Measurements from ENCODE around the gene SLC39A6.

- no peak for TF ChIP-seq ZNF224 (CRISPR knock-in tag; IDR thresholded peaks at IDR 0.05)
- no peak for TF ChIP-seq PRPF4 (IDR thresholded peaks at IDR 0.05; ENCODE audit: low read depth, low read length, poor library complexity, severe bottlenecking)
- no peak for TF ChIP-seq ZFYVE20 (CRISPR knock-in tag; IDR thresholded peaks at IDR 0.05; ENCODE audit: borderline replicate concordance, low read depth)
- TF ChIP-seq CTCF (CRISPR knock-in tag; IDR thresholded peaks at IDR 0.05) = no peak
- TF ChIP-seq TBL1XR1 (IDR thresholded peaks at IDR 0.05; ENCODE audit: borderline replicate concordance, low read length, partially characterized antibody) = no peak
- no peak for TF ChIP-seq SP1 (IDR thresholded peaks at IDR 0.05)
- TF ChIP-seq SP1 (CRISPR knock-in tag; IDR thresholded peaks at IDR 0.05) = no peak
- TF ChIP-seq, protein P1, sequence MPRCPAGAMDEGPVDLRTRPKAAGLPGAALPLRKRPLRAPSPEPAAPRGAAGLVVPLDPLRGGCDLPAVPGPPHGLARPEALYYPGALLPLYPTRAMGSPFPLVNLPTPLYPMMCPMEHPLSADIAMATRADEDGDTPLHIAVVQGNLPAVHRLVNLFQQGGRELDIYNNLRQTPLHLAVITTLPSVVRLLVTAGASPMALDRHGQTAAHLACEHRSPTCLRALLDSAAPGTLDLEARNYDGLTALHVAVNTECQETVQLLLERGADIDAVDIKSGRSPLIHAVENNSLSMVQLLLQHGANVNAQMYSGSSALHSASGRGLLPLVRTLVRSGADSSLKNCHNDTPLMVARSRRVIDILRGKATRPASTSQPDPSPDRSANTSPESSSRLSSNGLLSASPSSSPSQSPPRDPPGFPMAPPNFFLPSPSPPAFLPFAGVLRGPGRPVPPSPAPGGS (CRISPR knock-in tag; IDR thresholded peaks at IDR 0.05) = no peak
- no peak for TF ChIP-seq ELF4 (CRISPR knock-in tag; IDR thresholded peaks at IDR 0.05; ENCODE audit: borderline replicate concordance)
These were observed 13.6 kb upstream of the SLC39A6 start for GRCh38 chr18:36142751-36143150.
